Adrenal gland (tissue), 12 donors: ENCODE results near the gene MCOLN1. TPM values are rescaled to one million over a fixed set of nuclear protein-coding genes. Genes with fewer than 3 reads are reported as not detected.

Experiments used
- DNase-seq, 7 donors: peaks; one replicate each; pipeline ENCODE4 v3.0.0-alpha.2; 2019 to 2020
- H3K27ac ChIP-seq, 5 donors: fragments of 200-600 bp; sonication (generic) in 4 of 5; 1 replicate in 3 of 5; 2 replicates in 2 of 5; pipeline versions ENCODE4 v1.5.1 to v1.8.0; 2016 to 2020; ENCODE audit warnings: mild to moderate bottlenecking in 1 of 5
- H3K27me3 ChIP-seq: fragments of 200-600 bp; 2 replicates; pipeline ENCODE4 v1.8.0; 2021
- H3K36me3 ChIP-seq, 2 donors: fragments of 200-600 bp; replicated peaks in 1 of 2; 1 replicate in 1 of 2; 2 replicates in 1 of 2; pipeline versions ENCODE4 v1.5.1 to v1.8.0; 2018 to 2022
- H3K4me1 ChIP-seq, 2 donors: fragments of 200-600 bp; replicated peaks in 1 of 2; 1 replicate in 1 of 2; 2 replicates in 1 of 2; pipeline versions ENCODE4 v1.5.1 to v1.8.0; 2018 to 2021
- H3K4me3 ChIP-seq, 4 donors: fragments of 200-600 bp; sonication (generic) in 3 of 4; one replicate each; pipeline ENCODE4 v1.5.1; 2016 to 2018
- H3K9me3 ChIP-seq, 3 donors: fragments of 200-600 bp; sonication (generic) in 1 of 3; replicated peaks in 1 of 3; 1 replicate in 2 of 3; 2 replicates in 1 of 3; pipeline versions ENCODE4 v1.5.1 to v1.8.0; 2016 to 2021
- POLR2A ChIP-seq, 2 donors: fragments of 450-650 bp; IDR thresholded peaks; one replicate each; pipeline ENCODE4 v1.6.1; 2017; ENCODE audit warnings: antibody characterized with exemption in 2 of 2, mild to moderate bottlenecking in 2 of 2, moderate library complexity in 1 of 2
- WGBS, 4 donors: extraction: QIAGEN DNeasy Blood & Tissue Kit in 2 of 4; methylation state at CpG; one replicate each; pipeline versions ENCODE4 v1.1.5 to v1.1.7; 2013 to 2017; 5-methylcytosine and 5-hydroxymethylcytosine counted together
- intact Hi-C, 2 donors: fragments of 100-400 bp; cut with DNase I; formaldehyde crosslinking; loops; one replicate each; pipeline versions ENCODE4 v1.14.1 to v1.15.0; 2022 to 2023
- polyA plus RNA-seq, 3 donors: library from polyadenylated mRNA; stranded (reverse); fragments of 200-250 nt in 2 of 3; fragments of 350-450 nt in 1 of 3; fragmentation: Illumina TruSeq in 1 of 3; extraction: RNeasy Lipid Tissue Mini Kit (QIAGEN cat#74804) in 1 of 3; gene quantifications; one replicate each; pipeline ENCODE4 v1.2.3, GENCODE V29; 2013 to 2014
- total RNA-seq, 9 donors: library from RNA; depleted of rRNA in 4 of 9; stranded (reverse); fragments of >200 nt in 4 of 9; fragments of 120-200 nt in 1 of 9; fragmentation: NEBNext Ultra II Directional in 1 of 9; extraction: Animal tissue kit (Norgen Biotek cat#: 25700) in 1 of 9; gene quantifications; one replicate each; pipeline versions ENCODE4 v1.1.0 to v1.2.4, GENCODE V29; 2013 to 2023
- TF ChIP-seq, protein P1 (sequence below), 6 experiments: fragments of 450-650 bp in 4 of 6; fragments of 200-600 bp in 2 of 6; sonication (generic) in 1 of 6; IDR thresholded peaks; 1 replicate in 5 of 6; 2 replicates in 1 of 6; pipeline versions ENCODE4 v1.5.1 to v1.8.0; 2016 to 2021; ENCODE audit warnings: antibody characterized with exemption in 6 of 6, mild to moderate bottlenecking in 2 of 6, moderate library complexity in 1 of 6
- donor health status: healthy with polysubstance abuse.
- donor health status: Bipolar disorder and iron deficiency.
- donor health status: DM: yes; HTN: yes; CAD: no.
- donor health status: DM: no; HTN: no; CAD: no.
- donor health status: DM: no; HTN: no; CAD: no.
- donor health status: DM: yes; HTN: yes; CAD: no.

The MCOLN1 gene
- total and polyA plus RNA-seq, 12 donors: 6.0 to 212 (median 57.1) TPM

GRCh38 chr19:7549429-7550148 is 27.2 kb downstream of the MCOLN1 start:
- H3K27me3 ChIP-seq: no peaks in the 10 kb centered on the region
- intact Hi-C loops: no loop called here

GRCh38 chr19:7550169-7550770 is 27.8 kb downstream of the MCOLN1 start:
- Histone ChIP-seq H3K27me3 (no peaks in the 10 kb centered on the region), H3K27ac (no peak overlapping the region), H3K4me1 (no peaks in the 10 kb centered on the region), H3K4me3 (no peak overlapping the region), H3K9me3 (no peaks in the 10 kb centered on the region), H3K36me3 (peaks cover 0 to 18% of the 10 kb centered on the region in 2 donors)
- 93 to 96% (median 94%) methylated on average over 30 to 41 of the region's 41 CpGs for WGBS, 4 donors
- peak in 3 of 7 donors; percentile 20 to 47 (median 38) for DNase-seq
- intact Hi-C loops: no loop called here
- TF ChIP-seq POLR2A (IDR thresholded peaks at IDR 0.05): no peak
- TF ChIP-seq, protein P1, sequence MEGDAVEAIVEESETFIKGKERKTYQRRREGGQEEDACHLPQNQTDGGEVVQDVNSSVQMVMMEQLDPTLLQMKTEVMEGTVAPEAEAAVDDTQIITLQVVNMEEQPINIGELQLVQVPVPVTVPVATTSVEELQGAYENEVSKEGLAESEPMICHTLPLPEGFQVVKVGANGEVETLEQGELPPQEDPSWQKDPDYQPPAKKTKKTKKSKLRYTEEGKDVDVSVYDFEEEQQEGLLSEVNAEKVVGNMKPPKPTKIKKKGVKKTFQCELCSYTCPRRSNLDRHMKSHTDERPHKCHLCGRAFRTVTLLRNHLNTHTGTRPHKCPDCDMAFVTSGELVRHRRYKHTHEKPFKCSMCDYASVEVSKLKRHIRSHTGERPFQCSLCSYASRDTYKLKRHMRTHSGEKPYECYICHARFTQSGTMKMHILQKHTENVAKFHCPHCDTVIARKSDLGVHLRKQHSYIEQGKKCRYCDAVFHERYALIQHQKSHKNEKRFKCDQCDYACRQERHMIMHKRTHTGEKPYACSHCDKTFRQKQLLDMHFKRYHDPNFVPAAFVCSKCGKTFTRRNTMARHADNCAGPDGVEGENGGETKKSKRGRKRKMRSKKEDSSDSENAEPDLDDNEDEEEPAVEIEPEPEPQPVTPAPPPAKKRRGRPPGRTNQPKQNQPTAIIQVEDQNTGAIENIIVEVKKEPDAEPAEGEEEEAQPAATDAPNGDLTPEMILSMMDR (IDR thresholded peaks at IDR 0.05): no peak

More at GRCh38 chr19:7549429-7550148, 27.2 kb downstream of the MCOLN1 start:
- 89 to 94% (median 91%) methylated on average over 22 to 36 of the region's 36 CpGs for WGBS, 4 donors
- Histone ChIP-seq H3K4me1 (no peaks in the 10 kb centered on the region), H3K27ac (no peak overlapping the region), H3K9me3 (no peaks in the 10 kb centered on the region), H3K36me3 (peaks cover 0 to 16% of the 10 kb centered on the region in 2 donors), H3K4me3 (no peak overlapping the region)
- peak in 1 of 7 donors; percentile 16 for DNase-seq
- TF ChIP-seq, protein P1 (IDR thresholded peaks at IDR 0.05): no peak
- TF ChIP-seq POLR2A (IDR thresholded peaks at IDR 0.05): no peak

- peaks cover 0 to 24% of the 10 kb centered on the region in 2 donors for H3K36me3 ChIP-seq
- 19 to 44% (median 27%) methylated on average over 16 to 51 of the region's 51 CpGs for WGBS, 4 donors
These were observed 28.8 kb downstream of the MCOLN1 start for GRCh38 chr19:7550987-7551761.

More at GRCh38 chr19:7550987-7551761, 28.8 kb downstream of the MCOLN1 start:
- H3K9me3 ChIP-seq: no peaks in the 10 kb centered on the region
- peak overlapping the region in 1 of 5 donors; percentile 12 for H3K27ac ChIP-seq
- TF ChIP-seq, protein P1 (IDR thresholded peaks at IDR 0.05): no peak
- TF ChIP-seq POLR2A (IDR thresholded peaks at IDR 0.05): no peak
- peak overlapping the region in 1 of 4 donors; percentile 35 for H3K4me3 ChIP-seq
- intact Hi-C loops: no loop called here
- no peaks in the 10 kb centered on the region for H3K27me3 ChIP-seq
- peak; percentile 77 to 84 (median 81) for DNase-seq
- H3K4me1 ChIP-seq: no peaks in the 10 kb centered on the region
